Lower leg skin (tissue), 4 donors: ENCODE results near the gene ACTL8. TPM values are rescaled to one million over a fixed set of nuclear protein-coding genes. Genes with fewer than 3 reads are reported as not detected.

Experiments
- DNase-seq, 2 donors: peaks; one replicate each; pipeline ENCODE4 v3.0.0-alpha.2; 2019; ENCODE audit warnings: low spot score in 2 of 2
- H3K4me3 ChIP-seq: fragments of 200-600 bp; sonication (generic); 2 replicates; pipeline ENCODE4 v1.5.1; 2017; ENCODE audit warnings: mild to moderate bottlenecking, low read depth; ENCODE audit not compliant: poor library complexity, severe bottlenecking
- POLR2A ChIP-seq, 2 donors: fragments of 450-650 bp; IDR thresholded peaks; one replicate each; pipeline ENCODE4 v1.6.1; 2016 to 2017; ENCODE audit warnings: antibody characterized with exemption in 2 of 2, mild to moderate bottlenecking in 1 of 2, moderate library complexity in 1 of 2
- WGBS, 2 donors: methylation state at CpG; one replicate each; pipeline ENCODE4 v1.1.5; 2018; 5-methylcytosine and 5-hydroxymethylcytosine counted together
- intact Hi-C: fragments of 100-400 bp; cut with DNase I; formaldehyde crosslinking; loops from one replicate; pipeline ENCODE4 v1.15.0; 2023; ENCODE audit warnings: low total_unique reads
- total RNA-seq, 4 donors: library from RNA; depleted of rRNA; stranded (reverse); fragments of >200 nt; gene quantifications; one replicate each; pipeline ENCODE4 v1.1.0, GENCODE V29; 2016
- TF ChIP-seq, protein P1 (sequence below), 3 donors: fragments of 450-650 bp; IDR thresholded peaks; one replicate each; pipeline ENCODE4 v1.5.1; 2016; ENCODE audit warnings: antibody characterized with exemption in 3 of 3, mild to moderate bottlenecking in 3 of 3, moderate library complexity in 2 of 3

ACTL8 gene
- total RNA-seq, 4 donors from 2014 or later, result not detected

DNA sequence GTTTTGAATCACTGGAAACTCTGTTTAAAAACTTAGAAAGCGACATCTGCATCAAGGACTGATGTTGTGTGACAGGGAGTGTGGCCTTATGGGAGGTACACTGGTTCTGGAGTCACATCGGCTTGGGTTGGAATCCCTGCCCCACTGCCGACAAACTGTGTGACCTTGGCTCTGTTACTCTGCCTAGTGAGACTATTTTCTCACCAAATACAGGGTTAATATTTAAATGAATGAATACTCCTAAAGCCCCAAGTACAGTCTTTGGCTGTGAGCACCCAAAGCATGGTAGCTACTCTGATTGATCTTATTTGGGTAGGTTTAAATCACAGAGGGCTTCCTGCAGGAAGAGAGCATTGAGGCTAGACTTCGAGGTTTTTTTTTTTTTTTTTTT lies 102.0 kb downstream of the ACTL8 start:
- no peak for DNase-seq
- 70 to 77% methylated on average over 4 of the region's 4 CpGs for WGBS, 2 donors
- TF ChIP-seq POLR2A (IDR thresholded peaks at IDR 0.05), result no peak
- intact Hi-C loops, result no loop called here
- H3K4me3 ChIP-seq, result no peak overlapping the region

DNA sequence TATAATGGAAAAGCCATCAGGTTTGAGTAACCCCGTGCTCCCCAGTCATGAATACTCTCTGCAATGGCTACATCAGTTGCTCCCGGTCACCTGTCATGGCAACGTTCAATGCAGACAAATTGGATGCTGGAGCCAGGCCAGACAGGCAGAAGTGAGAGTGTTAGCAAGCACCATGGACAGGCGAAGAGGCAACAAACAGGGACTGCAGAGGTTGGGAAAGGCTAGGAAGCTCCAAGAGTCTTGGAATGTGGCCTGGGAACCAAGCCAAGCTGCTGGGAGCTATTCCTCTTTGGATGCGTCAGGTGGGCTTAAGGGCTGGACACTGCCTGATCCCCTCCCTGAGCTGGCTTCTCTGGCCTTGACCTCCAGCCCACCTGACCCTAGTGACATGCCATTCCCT lies 102.9 kb downstream of the ACTL8 start:
- TF ChIP-seq, protein P1, sequence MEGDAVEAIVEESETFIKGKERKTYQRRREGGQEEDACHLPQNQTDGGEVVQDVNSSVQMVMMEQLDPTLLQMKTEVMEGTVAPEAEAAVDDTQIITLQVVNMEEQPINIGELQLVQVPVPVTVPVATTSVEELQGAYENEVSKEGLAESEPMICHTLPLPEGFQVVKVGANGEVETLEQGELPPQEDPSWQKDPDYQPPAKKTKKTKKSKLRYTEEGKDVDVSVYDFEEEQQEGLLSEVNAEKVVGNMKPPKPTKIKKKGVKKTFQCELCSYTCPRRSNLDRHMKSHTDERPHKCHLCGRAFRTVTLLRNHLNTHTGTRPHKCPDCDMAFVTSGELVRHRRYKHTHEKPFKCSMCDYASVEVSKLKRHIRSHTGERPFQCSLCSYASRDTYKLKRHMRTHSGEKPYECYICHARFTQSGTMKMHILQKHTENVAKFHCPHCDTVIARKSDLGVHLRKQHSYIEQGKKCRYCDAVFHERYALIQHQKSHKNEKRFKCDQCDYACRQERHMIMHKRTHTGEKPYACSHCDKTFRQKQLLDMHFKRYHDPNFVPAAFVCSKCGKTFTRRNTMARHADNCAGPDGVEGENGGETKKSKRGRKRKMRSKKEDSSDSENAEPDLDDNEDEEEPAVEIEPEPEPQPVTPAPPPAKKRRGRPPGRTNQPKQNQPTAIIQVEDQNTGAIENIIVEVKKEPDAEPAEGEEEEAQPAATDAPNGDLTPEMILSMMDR (IDR thresholded peaks at IDR 0.05), result no peak
- TF ChIP-seq POLR2A (IDR thresholded peaks at IDR 0.05), result no peak
- 70 to 73% methylated on average over 5 of the region's 5 CpGs for WGBS, 2 donors
- no peak overlapping the region for H3K4me3 ChIP-seq
- no peak for DNase-seq
- intact Hi-C loops, result no loop called here

DNA sequence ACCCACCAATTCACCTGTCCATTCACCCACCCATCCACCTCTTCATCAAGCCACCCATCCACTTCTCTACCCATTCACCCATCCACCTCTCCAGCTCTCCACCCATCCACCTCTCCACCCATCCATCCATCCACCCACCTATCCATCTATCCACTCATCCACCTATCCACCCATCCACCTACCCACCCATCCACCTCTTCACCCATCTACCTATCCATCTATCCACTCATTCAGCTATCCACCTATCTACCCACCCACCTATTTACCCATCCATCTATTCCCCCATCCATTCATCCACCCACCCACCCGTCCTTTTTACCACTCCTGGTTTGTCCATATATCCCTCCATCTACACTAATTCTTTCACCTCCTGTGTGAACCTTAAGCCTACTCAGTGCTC lies 105.7 kb downstream of the ACTL8 start:
- DNase-seq, result no peak
- 79 to 87% methylated on average over 1 of the region's 1 CpG for WGBS, 2 donors
- intact Hi-C loops, result no loop called here
- no peak overlapping the region for H3K4me3 ChIP-seq
- TF ChIP-seq, protein P1 (IDR thresholded peaks at IDR 0.05), result no peak
- TF ChIP-seq POLR2A (IDR thresholded peaks at IDR 0.05), result no peak

DNA sequence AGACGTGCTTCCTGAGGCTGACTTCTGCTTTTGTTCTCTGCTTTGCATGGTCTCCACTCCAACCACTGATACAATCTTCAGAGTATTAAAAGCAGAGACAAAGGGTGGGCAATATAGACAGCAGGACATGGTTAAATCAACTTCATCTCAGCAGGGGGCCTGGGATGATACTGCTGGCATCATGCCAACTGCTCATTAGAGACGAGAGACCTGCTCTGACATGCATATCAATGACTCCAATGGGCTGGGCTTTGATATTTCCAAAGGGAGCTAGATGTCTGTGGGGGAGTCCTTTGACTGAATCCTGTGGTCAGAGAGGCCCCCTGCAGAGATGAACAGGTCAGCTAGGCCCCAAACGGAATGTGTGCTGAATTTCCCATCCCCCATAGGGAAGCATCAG lies 106.6 kb downstream of the ACTL8 start:
- no peak for DNase-seq
- no peak for TF ChIP-seq POLR2A (IDR thresholded peaks at IDR 0.05)
- TF ChIP-seq, protein P1 (IDR thresholded peaks at IDR 0.05), result no peak
- H3K4me3 ChIP-seq, result no peak overlapping the region
- intact Hi-C loops, result no loop called here
- 21% methylated on average over 3 of the region's 3 CpGs for WGBS, 2 donors

DNA sequence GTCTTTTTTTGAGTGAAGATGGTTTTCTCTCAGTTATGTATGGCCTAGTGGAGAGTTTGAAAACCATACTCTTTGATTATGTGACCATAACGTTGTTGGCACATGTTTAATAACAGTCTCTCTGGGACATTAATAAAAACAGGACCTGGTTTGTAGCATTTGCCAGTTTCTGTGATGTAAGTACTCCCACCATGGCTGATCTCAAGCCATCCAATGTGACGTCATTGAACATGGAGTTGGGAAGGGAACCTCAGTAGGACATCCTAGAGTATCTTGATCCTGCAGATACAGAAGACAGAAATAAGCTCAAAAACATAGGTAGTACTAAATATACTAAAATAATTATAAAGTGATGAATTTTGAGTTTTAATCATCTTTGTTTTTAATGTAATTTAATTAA lies 107.0 kb downstream of the ACTL8 start:
- WGBS, 2 donors, result 61 to 62% methylated on average over 2 of the region's 2 CpGs
- DNase-seq, result no peak
- intact Hi-C loops, result no loop called here

DNA sequence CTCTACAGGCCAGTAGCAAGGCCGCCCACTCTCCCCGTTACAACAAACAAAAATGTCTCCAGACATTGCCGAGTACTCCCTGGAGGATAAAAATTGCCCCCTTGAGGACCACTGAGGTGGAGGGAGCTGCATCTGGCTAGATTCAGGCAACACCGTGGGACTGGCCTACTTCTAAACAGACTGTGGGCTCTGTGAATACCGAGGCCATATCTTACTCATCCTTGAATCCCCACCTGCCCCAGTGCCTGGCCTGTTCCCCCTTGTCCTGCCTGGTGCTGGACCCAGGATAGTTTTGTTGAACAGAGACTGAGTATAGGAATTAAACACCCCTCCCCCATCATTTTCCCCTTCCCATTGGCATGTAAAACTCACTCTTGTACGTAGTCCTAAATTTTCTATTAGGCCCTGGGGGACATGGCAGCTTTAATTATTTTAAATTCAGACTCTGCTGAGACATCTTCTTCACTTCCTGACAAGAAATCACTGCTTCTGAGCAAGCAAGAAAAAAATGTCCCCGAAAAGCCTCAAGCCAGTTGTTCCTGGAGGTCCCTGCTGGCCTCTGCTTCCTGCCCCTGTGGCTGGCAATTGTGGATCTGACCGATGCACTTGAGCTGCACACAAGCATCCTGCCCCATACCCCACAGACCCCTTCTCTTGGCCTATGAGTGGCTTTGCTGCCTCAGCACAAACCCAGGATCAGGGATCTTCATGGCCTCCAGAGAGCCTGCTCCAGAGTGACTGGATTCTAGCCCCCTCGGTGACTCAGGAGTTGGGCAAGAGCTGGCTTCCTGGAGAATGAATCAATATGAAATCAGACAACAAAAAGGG lies 111.0 kb downstream of the ACTL8 start:
- no peak overlapping the region for H3K4me3 ChIP-seq
- TF ChIP-seq, protein P1 (IDR thresholded peaks at IDR 0.05), result no peak
- TF ChIP-seq POLR2A (IDR thresholded peaks at IDR 0.05), result no peak
- peak in 1 of 2 donors; percentile 16 for DNase-seq
- intact Hi-C loops, result no loop called here
- WGBS, 2 donors, result 65 to 70% methylated on average over 9 of the region's 9 CpGs

More for the DNA sequence above, 107.0 kb downstream of the ACTL8 start:
- no peak for TF ChIP-seq POLR2A (IDR thresholded peaks at IDR 0.05)
- TF ChIP-seq, protein P1 (IDR thresholded peaks at IDR 0.05), result no peak
- H3K4me3 ChIP-seq, result no peak overlapping the region
